NCI-H1694 treated with DMSO at 0.1 percent for 48 hours (cell line): ENCODE measurements around the gene TBX6.
A peak's percentile ranks its signal among the peaks of the same experiment; 100 is the strongest.

ENCODE experiments used
- DNase-seq: peaks from one replicate; lab custom pipeline; 2025; lab: John Stamatoyannopoulos, UW

TBX6 gene

DNA sequence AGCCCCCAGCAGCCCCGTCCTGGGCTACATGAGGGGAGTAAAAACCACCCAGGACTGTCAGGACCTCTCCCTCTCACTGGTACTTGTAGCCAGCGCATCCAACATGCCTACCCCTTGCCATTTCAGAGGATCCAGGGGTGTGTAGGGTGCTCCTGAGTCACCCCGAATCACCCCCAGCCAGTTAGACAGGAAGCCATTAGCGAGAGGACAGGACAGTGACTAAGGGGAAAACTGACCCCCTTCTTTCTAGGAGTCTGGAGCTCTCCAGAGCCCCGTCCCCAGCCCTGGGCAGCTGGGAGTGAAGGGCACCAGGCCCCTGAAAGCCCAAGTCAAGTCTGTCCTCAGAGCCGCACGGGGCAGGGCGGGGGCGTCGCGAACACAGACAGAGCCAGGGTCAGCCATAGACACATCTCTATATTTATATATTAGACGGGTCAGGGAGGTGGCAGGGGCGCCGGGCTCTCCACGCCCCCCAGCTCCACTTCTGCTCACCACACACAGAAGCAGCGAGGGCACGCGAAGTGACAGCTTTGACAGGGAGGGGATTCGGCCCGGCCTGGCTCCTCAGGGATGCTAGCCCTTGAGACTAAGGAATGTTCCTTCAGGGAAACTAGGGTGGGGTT lies 22.1 kb upstream of the TBX6 start:
- no peak for DNase-seq

DNA sequence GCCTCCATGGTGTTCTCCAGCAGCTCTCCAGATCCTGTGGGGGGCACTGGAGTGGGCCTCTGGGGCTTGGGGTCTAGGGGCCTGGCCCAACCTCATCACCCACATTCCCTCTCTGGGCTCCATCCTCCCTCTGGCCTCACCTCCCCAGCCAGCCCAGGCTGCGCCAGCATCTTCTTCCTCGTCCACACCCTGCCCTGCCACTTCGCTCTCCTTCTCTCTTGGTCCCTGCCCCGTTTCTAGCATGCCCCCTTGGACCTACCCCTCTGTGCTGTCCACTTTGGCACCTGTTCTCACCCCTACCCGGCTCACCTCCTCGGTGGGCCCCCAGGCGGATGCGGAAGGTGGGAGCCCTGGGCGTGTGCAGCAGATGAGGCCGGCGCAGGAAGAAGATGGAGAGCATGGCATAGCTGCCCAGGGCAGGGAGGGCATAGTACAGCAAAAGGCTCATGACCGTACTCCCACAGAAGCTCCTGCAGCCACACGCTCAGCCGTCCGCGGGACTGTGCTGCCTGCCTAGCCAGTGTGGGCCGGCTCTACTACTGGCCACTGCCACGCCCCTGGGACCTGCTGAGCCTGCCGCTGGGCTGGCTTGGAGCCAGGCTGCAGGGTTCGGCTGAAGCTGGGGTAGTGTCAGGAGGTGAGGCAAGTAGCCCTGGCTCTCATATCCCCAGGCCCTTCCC lies 21.4 kb upstream of the TBX6 start, which contains the start of gene GDPD3:
Gene GDPD3 (minus strand): TSS at position 507 of the 680 bp plus-strand sequence. CDS start 59 bp downstream, at position 448.
- DNase-seq = no peak

- no peak for DNase-seq
These were observed 20.7 kb upstream of the TBX6 start for GRCh38 chr16:30112197-30113030.

GRCh38 chr16:30110661-30111060 lies 18.9 kb upstream of the TBX6 start:
- no peak for DNase-seq

DNA sequence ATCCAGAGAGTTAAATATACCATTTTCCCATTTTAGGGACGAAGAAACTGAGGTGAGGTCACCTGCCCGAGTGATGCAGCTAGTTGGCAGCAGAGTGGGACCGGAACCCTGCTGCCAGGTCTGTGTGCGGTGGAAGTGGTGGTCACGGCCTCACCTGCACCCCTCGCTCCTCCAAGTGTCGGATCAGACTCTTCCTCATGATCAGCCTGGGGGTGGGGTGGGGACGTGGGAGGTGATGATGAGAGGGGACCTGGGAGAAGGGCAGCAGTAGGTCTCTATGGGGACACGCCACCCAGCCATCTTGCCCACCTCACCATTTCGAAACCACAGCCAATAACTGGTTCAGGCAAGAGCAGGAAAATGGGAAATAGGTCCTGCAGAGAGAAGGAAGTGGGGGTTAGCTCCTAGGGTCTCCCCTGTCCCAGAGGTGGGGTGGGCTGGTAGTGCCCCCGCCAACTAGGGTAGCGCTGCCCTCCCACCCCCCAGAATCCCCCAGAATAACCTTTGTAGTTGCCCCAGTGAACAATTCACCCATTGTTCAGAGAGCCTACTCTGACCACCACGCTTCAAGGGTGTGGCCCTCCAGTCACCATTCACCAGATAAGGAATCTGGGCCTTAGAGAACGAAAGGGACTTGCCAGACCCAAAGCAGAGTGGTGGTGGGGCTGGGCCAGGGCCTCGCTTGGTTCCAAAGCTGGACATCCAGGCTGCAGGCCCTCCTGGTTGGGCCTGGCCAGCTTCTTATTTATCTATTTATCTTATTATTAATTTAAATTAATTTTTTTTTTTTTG lies 16.5 kb upstream of the TBX6 start:
- no peak for DNase-seq

DNA sequence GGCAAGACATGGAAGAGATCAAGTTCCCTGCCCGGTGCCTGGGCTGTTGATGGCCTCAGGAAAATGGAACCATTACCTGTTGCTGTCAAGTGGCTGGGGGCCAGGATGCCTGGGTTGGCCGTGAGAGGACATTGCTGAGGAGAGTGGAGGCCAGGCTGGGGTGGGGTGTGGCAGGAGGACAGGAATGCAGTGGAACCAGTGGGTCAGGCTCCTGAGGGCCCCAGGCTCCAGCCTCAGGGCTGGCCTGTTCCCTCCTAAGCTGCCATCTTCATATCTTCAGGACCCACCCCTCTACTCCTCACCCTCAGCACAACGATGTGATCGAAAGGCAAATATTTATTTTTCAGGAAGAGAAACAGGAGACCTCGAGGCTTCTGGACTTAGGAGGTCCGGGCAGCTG lies 12.8 kb upstream of the TBX6 start:
- no peak for DNase-seq

- DNase-seq = no peak
These were observed 12.4 kb upstream of the TBX6 start for GRCh38 chr16:30104090-30104489.

- no peak for DNase-seq
These were observed 5.3 kb upstream of the TBX6 start for GRCh38 chr16:30096862-30097563.

GRCh38 chr16:30096105-30096861 lies 4.6 kb upstream of the TBX6 start, which contains the start of gene YPEL3:
TSS of gene YPEL3 (minus strand) at chr16:30096213. CDS start at chr16:30095482, 731 bp downstream.
- DNase-seq = peak; percentile 9

- DNase-seq = no peak
These were observed 3.7 kb upstream of the TBX6 start for GRCh38 chr16:30095166-30096078.

DNA sequence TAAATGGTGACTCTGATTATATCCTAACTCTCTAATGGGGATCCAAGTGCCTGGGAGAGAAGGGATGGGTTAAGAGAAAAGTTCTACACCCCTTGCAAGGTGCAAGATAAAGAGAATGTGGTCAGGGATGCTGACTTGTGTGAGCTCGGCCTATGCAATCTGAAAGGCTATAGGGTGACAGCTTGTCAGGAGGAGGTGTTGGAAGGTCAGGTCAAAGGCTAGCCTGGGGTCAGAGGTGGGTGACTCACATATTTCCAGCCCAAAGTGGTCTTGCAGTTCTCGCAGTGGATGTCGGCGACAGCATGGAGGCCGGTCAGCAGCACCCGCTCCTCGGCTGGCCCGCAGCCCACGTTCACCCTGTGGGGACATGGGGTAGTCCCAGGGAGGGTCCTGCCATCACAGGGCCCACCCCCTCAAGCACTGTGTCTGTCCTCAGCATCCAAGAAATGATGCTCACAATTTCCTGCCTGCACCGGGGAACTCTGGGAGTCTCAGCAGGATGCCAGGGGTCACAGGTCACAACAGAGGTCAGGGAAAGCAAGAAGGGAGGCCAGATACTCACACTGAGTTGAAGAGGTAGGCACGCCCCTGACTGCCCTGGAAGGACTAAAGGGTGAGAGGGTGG lies 2.9 kb upstream of the TBX6 start:
- no peak for DNase-seq

GRCh38 chr16:30092373-30093010 lies 768 bp upstream of the TBX6 start:
- DNase-seq = peak; percentile 63

DNA sequence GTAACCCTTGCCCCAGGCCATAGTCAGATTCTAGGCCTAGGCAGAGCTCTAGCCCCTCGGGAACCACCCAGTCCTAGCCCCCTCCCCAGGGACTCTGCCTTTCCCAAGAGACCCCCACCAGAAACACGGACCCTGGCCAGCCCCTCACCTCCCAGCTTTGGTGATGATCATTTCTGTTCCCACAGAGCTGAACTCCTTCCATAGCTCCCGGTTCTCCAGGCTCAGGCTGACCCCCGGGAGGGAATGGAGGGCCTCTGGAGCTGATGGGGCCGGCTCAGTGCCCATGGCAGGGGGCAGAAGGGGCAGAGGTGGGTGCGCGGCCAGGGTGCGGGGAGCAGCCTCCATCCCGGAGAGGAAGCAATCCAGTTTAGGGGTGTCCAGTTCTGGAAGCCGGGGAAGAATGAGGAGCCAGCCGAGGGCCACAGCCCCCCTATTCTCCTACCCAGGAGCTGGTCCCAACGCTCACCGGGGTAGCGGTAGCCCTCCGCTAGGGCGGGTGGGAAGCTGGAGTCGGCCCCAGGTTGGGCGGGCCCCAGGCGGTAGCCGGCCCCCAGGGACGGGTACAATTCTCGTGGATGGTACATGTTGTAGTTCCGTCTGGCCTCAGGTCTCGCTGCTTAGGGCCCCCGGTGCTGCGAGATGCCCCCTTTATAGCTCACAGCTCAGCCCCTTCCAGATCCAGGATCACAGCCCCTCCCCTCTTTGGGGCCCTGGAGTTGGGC lies 953 bp downstream of the TBX6 start:
- DNase-seq = no peak

GRCh38 chr16:30088832-30089624 lies 2.7 kb downstream of the TBX6 start:
- no peak for DNase-seq

- no peak for DNase-seq
These were observed 3.4 kb downstream of the TBX6 start for GRCh38 chr16:30088237-30088831.

GRCh38 chr16:30087181-30087898 lies 4.4 kb downstream of the TBX6 start:
- no peak for DNase-seq
